Frontal cortex (tissue), 4 donors: ENCODE results near the gene MYLIP. TPM values are rescaled to one million over a fixed set of nuclear protein-coding genes. Genes with fewer than 3 reads are reported as not detected.

Source experiments
- DNase-seq, 2 donors: peaks; one replicate each; pipeline ENCODE4 v3.0.0; 2012; ENCODE audit warnings: low spot score in 2 of 2
- FAIRE-seq: peaks from 2 replicates; lab custom pipeline; 2012; peaks lifted over from hg19 to GRCh38; lab: Jason Lieb, UNC
- total RNA-seq: library from RNA; depleted of rRNA; stranded (reverse); fragments of >200 nt; gene quantifications from one replicate; pipeline ENCODE4 v1.2.3, GENCODE V29; 2014
- donor health status: control.
- donor health status: control.
- donor health status: control.

Gene MYLIP
- total RNA-seq = 45.7 TPM

- no peak for FAIRE-seq
- peak; percentile 93 to 94 for DNase-seq
Measured at GRCh38 chr6:16128759-16129622, at the start of gene MYLIP. TSS of gene MYLIP (plus strand) at chr6:16129086. CDS start at chr6:16129323, 237 bp downstream.

- FAIRE-seq = no peak
- DNase-seq = no peak
Measured at GRCh38 chr6:16079354-16079753, 49.5 kb upstream of the MYLIP start.

- FAIRE-seq = no peak
- DNase-seq = no peak
Measured at GRCh38 chr6:16080204-16080603, 48.7 kb upstream of the MYLIP start.

- no peak for DNase-seq
- no peak for FAIRE-seq
Measured at GRCh38 chr6:16081326-16081725, 47.6 kb upstream of the MYLIP start.

GRCh38 chr6:16082361-16082760 lies 46.5 kb upstream of the MYLIP start:
- DNase-seq = no peak
- FAIRE-seq = no peak

GRCh38 chr6:16086965-16087364 lies 41.9 kb upstream of the MYLIP start:
- no peak for FAIRE-seq
- no peak for DNase-seq

GRCh38 chr6:16087386-16087785 lies 41.5 kb upstream of the MYLIP start:
- DNase-seq (no peak), FAIRE-seq (no peak)

GRCh38 chr6:16088409-16088808 lies 40.5 kb upstream of the MYLIP start:
- DNase-seq = no peak
- no peak for FAIRE-seq

- no peak for DNase-seq
- no peak for FAIRE-seq
Measured at GRCh38 chr6:16089232-16090062, 39.4 kb upstream of the MYLIP start.

GRCh38 chr6:16090452-16090851 lies 38.4 kb upstream of the MYLIP start:
- no peak for FAIRE-seq
- DNase-seq = no peak

- no peak for DNase-seq
- no peak for FAIRE-seq
Measured at GRCh38 chr6:16090920-16091319, 38.0 kb upstream of the MYLIP start.

GRCh38 chr6:16092140-16092539 lies 36.7 kb upstream of the MYLIP start:
- DNase-seq = no peak
- FAIRE-seq = no peak

- FAIRE-seq (no peak), DNase-seq (no peak)
Measured at GRCh38 chr6:16092990-16093389, 35.9 kb upstream of the MYLIP start.

GRCh38 chr6:16095180-16095579 lies 33.7 kb upstream of the MYLIP start:
- FAIRE-seq (no peak), DNase-seq (no peak)

GRCh38 chr6:16097382-16098171 lies 31.3 kb upstream of the MYLIP start:
- no peak for FAIRE-seq
- DNase-seq = no peak

- FAIRE-seq = no peak
- DNase-seq = no peak
Measured at GRCh38 chr6:16098211-16098610, 30.7 kb upstream of the MYLIP start.

GRCh38 chr6:16102208-16102607 lies 26.7 kb upstream of the MYLIP start:
- no peak for FAIRE-seq
- DNase-seq = no peak

GRCh38 chr6:16103722-16104121 lies 25.2 kb upstream of the MYLIP start:
- DNase-seq (no peak), FAIRE-seq (no peak)

GRCh38 chr6:16104624-16105433 lies 24.1 kb upstream of the MYLIP start:
- FAIRE-seq = no peak
- no peak for DNase-seq
